ENCODE results near the gene RDH16.
"Not testable (repeated sequence)": the region's sequence is repeated elsewhere in the genome, so short reads cannot be mapped to it uniquely, and the experiment has no call there.

RDH16 gene

GRCh38 chr12:56951582-56952339 is 5.6 kb downstream of the RDH16 start:
- DNase-seq, result no peak

GRCh38 chr12:56948881-56949280 is 8.5 kb downstream of the RDH16 start:
- no peak for DNase-seq

- no peak for DNase-seq
Measured at GRCh38 chr12:56948457-56948777, 9.0 kb downstream of the RDH16 start.

GRCh38 chr12:56947633-56948456 is 9.6 kb downstream of the RDH16 start:
- no peak for DNase-seq

- no peak for DNase-seq
Measured at GRCh38 chr12:56943878-56944277, 13.5 kb downstream of the RDH16 start.

- DNase-seq, result not testable (repeated sequence)
Measured at GRCh38 chr12:56943374-56943773, 14.0 kb downstream of the RDH16 start.

- no peak for DNase-seq
Measured at GRCh38 chr12:56941299-56942017, 15.9 kb downstream of the RDH16 start.

- not testable (repeated sequence) for DNase-seq
Measured at GRCh38 chr12:56940942-56941298, 16.5 kb downstream of the RDH16 start.

GRCh38 chr12:56935752-56936151 is 21.7 kb downstream of the RDH16 start:
- DNase-seq, result no peak

- DNase-seq, result no peak
Measured at GRCh38 chr12:56935157-56935556, 22.3 kb downstream of the RDH16 start.

- no peak for DNase-seq
Measured at GRCh38 chr12:56933826-56934625, 23.4 kb downstream of the RDH16 start, which contains the start of gene SDR9C7. TSS of gene SDR9C7 (minus strand) at chr12:56934408. CDS start at chr12:56934261, 147 bp downstream.

- DNase-seq, result no peak
Measured at GRCh38 chr12:56932867-56933266, 24.5 kb downstream of the RDH16 start.

GRCh38 chr12:56932146-56932545 is 25.3 kb downstream of the RDH16 start:
- no peak for DNase-seq

GRCh38 chr12:56931474-56931978 is 25.9 kb downstream of the RDH16 start:
- DNase-seq, result no peak

- DNase-seq, result no peak
Measured at GRCh38 chr12:56930241-56930640, 27.2 kb downstream of the RDH16 start.

GRCh38 chr12:56929780-56930179 is 27.6 kb downstream of the RDH16 start:
- DNase-seq, result no peak

- DNase-seq, result no peak
Measured at GRCh38 chr12:56928262-56928661, 29.1 kb downstream of the RDH16 start.

- no peak for DNase-seq
Measured at GRCh38 chr12:56927281-56927680, 30.1 kb downstream of the RDH16 start.

- no peak for DNase-seq
Measured at GRCh38 chr12:56922031-56922430, 35.4 kb downstream of the RDH16 start.

GRCh38 chr12:56921346-56921745 is 36.1 kb downstream of the RDH16 start:
- DNase-seq, result no peak

- not testable (repeated sequence) for DNase-seq
Measured at GRCh38 chr12:56918139-56918538, 39.3 kb downstream of the RDH16 start.

GRCh38 chr12:56916996-56917333 is 40.4 kb downstream of the RDH16 start:
- no peak for DNase-seq

All from NCI-H2107 (cell line).